Heart left ventricle (tissue), 16 donors: ENCODE measurements around the gene BRD1. TPM values are rescaled to one million over a fixed set of nuclear protein-coding genes. Genes with fewer than 3 reads are reported as not detected.

Source experiments
- ATAC-seq, 4 donors: fragments of 200-7000 bp; cut with Tn5 transposase; one replicate each; pipeline ENCODE4 v1.9.1; 2020 to 2022; ENCODE audit warnings: moderate library complexity in 4 of 4, mild to moderate bottlenecking in 3 of 4, moderate number of reproducible peaks in 1 of 4
- DNase-seq, 5 donors: peaks; one replicate each; pipeline ENCODE4 v3.0.0-alpha.2; 2020
- H3K27ac ChIP-seq, 12 donors: fragments of 200-600 bp; sonication (generic) in 4 of 12; one replicate each; pipeline versions ENCODE4 v1.5.0 to v1.8.0; 2016 to 2022; ENCODE audit warnings: mild to moderate bottlenecking in 2 of 12
- H3K27me3 ChIP-seq, 9 donors: fragments of 200-600 bp; sonication (generic) in 2 of 9; one replicate each; pipeline versions ENCODE4 v1.5.1 to v1.8.0; 2016 to 2022; ENCODE audit warnings: mild to moderate bottlenecking in 3 of 9
- H3K36me3 ChIP-seq, 9 donors: fragments of 200-600 bp; sonication (generic) in 2 of 9; one replicate each; pipeline versions ENCODE4 v1.5.0 to v1.8.0; 2018 to 2022; ENCODE audit warnings: mild to moderate bottlenecking in 2 of 9
- H3K4me1 ChIP-seq, 12 donors: fragments of 200-600 bp; sonication (generic) in 4 of 12; one replicate each; pipeline versions ENCODE4 v1.5.0 to v1.8.0; 2016 to 2022; ENCODE audit warnings: mild to moderate bottlenecking in 3 of 12
- H3K4me3 ChIP-seq, 12 donors: fragments of 200-600 bp; sonication (generic) in 4 of 12; one replicate each; pipeline versions ENCODE4 v1.5.0 to v1.8.0; 2017 to 2022; ENCODE audit warnings: mild to moderate bottlenecking in 9 of 12, moderate library complexity in 4 of 12
- H3K9me3 ChIP-seq, 12 donors: fragments of 200-600 bp; sonication (generic) in 4 of 12; one replicate each; pipeline versions ENCODE4 v1.5.0 to v1.8.0; 2016 to 2022; ENCODE audit warnings: mild to moderate bottlenecking in 1 of 12
- POLR2A ChIP-seq, 2 donors: fragments of 450-650 bp; IDR thresholded peaks; one replicate each; pipeline ENCODE4 v1.6.1; 2017; ENCODE audit warnings: antibody characterized with exemption in 2 of 2, mild to moderate bottlenecking in 2 of 2, moderate library complexity in 2 of 2
- WGBS, 4 donors: extraction: QIAGEN DNeasy Blood & Tissue Kit in 2 of 4; methylation state at CpG; one replicate each; pipeline versions ENCODE4 v1.1.5 to v1.1.7; 2013 to 2018; 5-methylcytosine and 5-hydroxymethylcytosine counted together
- intact Hi-C, 10 donors: fragments of 100-400 bp; cut with DNase I; formaldehyde crosslinking; loops; one replicate each; pipeline versions ENCODE4 v1.11.1 to v1.14.2; 2022
- polyA plus RNA-seq, 2 donors: library from polyadenylated mRNA; stranded (reverse); fragments of 200-250 nt; gene quantifications; one replicate each; pipeline ENCODE4 v1.2.3, GENCODE V29; 2013
- total RNA-seq, 9 donors: library from RNA; depleted of rRNA in 2 of 9; stranded (reverse); fragments of >200 nt in 2 of 9; fragmentation: NEBNext Ultra II Directional in 3 of 9; extraction: Animal tissue kit (Norgen Biotek cat#: 25700) in 3 of 9; gene quantifications; one replicate each; pipeline versions ENCODE4 v1.1.0 to v1.2.4, GENCODE V29; 2016 to 2023
- TF ChIP-seq, protein P1 (sequence below), 12 donors: fragments of 200-600 bp; sonication (generic) in 4 of 12; IDR thresholded peaks; one replicate each; pipeline versions ENCODE4 v1.5.0 to v1.8.0; 2018 to 2022; ENCODE audit warnings: antibody characterized with exemption in 12 of 12, mild to moderate bottlenecking in 5 of 12
- donor health status: ischemic (EF 13 %, LVEDD 7.1; RV severe dilation, severe dysfunction).
- donor health status: healthy with polysubstance abuse.
- donor health status: DM: no; HTN: yes; CAD: no.
- donor health status: DM: no; HTN: no; CAD: no.
- donor health status: ischemic (EF 25% LVEDD 6.9; RV normal size, moderate dysfunction).
- donor health status: ischemic (EF 25% LVEDD 5.7; RV mildly dilated, moderate dysfunction).
- donor health status: healthy.
- donor health status: DM: yes; HTN: yes; CAD: no.
- donor health status: ischemic (EF 35%, LVEDD 5.7; RV mildly dilated, moderate dysfunction).
- donor health status: nonischemic (EF 11% LVEDD 7.7; RV severe dilation, severe dysfunction).
- donor health status: DM: yes; HTN: yes; CAD: no.
- donor health status: PGD.
- donor health status: ischemic (EF 29% LVEDD 5.4; RV normal size, mild dysfunction).
- donor health status: nonischemic (EF 23%, LVEDD 6.1; RV moderate dilation, normal function).

The BRD1 gene
- total and polyA plus RNA-seq, 11 donors: 12.0 to 27.0 (median 17.2) TPM

DNA sequence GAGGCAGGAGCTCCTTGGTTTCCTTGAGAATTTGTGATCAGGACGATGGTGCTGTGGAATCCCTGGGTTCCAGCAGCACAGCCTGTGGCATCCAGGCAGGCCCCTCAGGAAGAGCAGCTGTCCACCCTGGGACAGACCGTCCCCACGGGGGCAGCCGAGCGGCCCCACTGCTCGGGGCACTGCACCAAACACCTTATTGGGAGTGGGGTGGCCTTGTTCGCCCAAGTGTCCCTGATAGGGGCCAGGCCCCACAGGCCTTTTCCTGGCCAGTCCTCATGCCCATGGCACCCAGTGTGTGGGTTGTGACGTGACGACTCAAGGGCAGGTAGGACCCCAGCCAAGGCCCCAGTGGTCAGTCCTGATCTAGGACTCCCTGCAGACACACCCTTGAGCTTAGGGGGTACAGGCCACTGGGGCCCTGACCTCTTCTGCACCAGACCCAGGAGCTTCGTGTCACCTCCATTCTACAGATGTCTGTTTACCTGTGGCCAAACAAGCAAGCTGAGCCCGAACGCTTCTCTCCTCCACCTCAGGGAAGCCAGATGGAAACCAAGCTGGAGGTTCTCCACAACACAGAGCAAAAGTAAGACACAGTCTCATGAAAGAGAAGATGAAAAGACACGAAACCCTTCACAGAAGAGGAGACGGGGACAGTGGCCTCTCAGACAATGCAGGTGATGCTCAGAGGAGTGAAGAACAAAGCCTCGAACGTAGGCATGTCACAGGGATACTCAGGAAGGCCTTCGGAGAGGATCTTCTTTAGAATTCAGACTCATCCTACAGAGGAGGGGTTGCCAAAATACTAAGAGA, 1.6 kb upstream of the BRD1 start:
- Histone ChIP-seq H3K4me3 (no peak overlapping the region), H3K27ac (no peak overlapping the region), H3K4me1 (peaks cover 10 to 28% (median 22%) of the 10 kb centered on the region in 12 donors), H3K36me3 (peaks cover 0 to 8% (median 0%) of the 10 kb centered on the region in 9 donors), H3K9me3 (peaks cover 0 to 18% (median 0%) of the 10 kb centered on the region in 12 donors), H3K27me3 (no peaks in the 10 kb centered on the region)
- no peak for TF ChIP-seq POLR2A (IDR thresholded peaks at IDR 0.05)
- no peak for DNase-seq
- ATAC-seq: no peak
- 94 to 96% (median 96%) methylated on average over 9 to 17 of the region's 17 CpGs for WGBS, 4 donors
- intact Hi-C loops: loop anchor here in 2 of 10 donors (2.0 to 5.0 kb wide), 2 partner anchors 24 to 42 kb away; partner anchors contain the start of gene ZBED4 (in 1 of the 2)

DNA sequence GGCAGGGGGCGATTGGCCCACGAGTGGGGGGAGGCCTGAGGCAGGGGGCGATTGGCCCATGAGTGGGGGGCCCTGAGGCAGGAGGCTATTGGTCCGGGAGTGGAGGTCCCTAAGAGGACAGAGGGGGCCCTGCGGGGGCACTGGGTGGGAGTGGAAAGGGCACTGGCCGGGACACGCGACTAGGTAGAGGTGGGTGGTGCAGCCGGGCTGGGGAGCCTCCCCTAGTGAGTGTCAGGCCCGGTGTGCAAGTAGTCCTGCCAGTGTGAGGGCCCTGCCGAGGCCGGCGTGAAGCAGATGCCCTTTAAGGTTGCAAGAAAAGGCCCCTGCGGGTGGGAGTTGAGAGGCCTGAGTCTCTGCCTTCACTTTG, 909 bp upstream of the BRD1 start:
- peak in 1 of 4 donors; percentile 4 for ATAC-seq
- peak overlapping the region in 1 of 12 donors; percentile 46 for H3K4me3 ChIP-seq
- TF ChIP-seq, protein P1, sequence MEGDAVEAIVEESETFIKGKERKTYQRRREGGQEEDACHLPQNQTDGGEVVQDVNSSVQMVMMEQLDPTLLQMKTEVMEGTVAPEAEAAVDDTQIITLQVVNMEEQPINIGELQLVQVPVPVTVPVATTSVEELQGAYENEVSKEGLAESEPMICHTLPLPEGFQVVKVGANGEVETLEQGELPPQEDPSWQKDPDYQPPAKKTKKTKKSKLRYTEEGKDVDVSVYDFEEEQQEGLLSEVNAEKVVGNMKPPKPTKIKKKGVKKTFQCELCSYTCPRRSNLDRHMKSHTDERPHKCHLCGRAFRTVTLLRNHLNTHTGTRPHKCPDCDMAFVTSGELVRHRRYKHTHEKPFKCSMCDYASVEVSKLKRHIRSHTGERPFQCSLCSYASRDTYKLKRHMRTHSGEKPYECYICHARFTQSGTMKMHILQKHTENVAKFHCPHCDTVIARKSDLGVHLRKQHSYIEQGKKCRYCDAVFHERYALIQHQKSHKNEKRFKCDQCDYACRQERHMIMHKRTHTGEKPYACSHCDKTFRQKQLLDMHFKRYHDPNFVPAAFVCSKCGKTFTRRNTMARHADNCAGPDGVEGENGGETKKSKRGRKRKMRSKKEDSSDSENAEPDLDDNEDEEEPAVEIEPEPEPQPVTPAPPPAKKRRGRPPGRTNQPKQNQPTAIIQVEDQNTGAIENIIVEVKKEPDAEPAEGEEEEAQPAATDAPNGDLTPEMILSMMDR (IDR thresholded peaks at IDR 0.05): no peak
- no peak for TF ChIP-seq POLR2A (IDR thresholded peaks at IDR 0.05)
- 90 to 94% (median 91%) methylated on average over 7 to 14 of the region's 14 CpGs for WGBS, 4 donors
- peaks cover 0 to 13% (median 5%) of the 10 kb centered on the region in 9 donors for H3K36me3 ChIP-seq
- peaks cover 0 to 18% (median 0%) of the 10 kb centered on the region in 12 donors for H3K9me3 ChIP-seq
- no peak for DNase-seq
- peaks cover 10 to 33% (median 23%) of the 10 kb centered on the region in 12 donors for H3K4me1 ChIP-seq
- intact Hi-C loops: loop anchor here in 2 of 10 donors (2.0 to 5.0 kb wide), 2 partner anchors 24 to 41 kb away; partner anchors contain the start of gene ZBED4 (in 1 of the 2)
- H3K27ac ChIP-seq: no peak overlapping the region
- H3K27me3 ChIP-seq: no peaks in the 10 kb centered on the region

DNA sequence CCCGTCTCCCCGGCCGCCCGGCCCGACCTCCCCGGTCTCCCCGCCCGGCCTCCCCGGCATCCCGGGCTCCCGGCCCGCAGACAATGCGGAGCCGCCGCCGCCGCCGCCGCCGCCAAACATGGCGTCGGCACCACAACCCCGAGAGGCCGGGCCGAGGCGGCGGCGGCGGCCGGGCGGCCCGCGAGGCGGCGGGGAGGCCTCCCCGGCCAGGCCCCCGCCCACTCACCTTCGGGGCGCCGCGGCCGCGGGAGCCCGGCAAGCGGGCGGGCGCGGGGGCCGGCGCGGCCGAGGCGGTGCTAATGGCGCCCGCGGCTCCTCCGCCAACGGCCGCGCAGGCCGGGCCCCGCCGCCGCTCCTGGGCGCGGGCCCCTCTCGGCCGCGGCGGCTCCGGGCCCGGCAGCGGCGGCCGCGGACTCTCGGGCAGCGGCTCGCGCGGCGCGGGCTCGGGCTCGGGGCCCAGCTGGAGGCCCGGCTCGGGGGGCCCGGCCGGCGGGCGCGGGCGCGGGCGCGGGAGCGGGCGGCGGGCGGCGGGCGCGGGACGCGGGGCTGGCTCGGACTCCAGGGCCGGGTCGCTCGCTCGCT, 311 bp downstream of the BRD1 start:
- H3K9me3 ChIP-seq: peaks cover 0 to 18% (median 0%) of the 10 kb centered on the region in 12 donors

DNA sequence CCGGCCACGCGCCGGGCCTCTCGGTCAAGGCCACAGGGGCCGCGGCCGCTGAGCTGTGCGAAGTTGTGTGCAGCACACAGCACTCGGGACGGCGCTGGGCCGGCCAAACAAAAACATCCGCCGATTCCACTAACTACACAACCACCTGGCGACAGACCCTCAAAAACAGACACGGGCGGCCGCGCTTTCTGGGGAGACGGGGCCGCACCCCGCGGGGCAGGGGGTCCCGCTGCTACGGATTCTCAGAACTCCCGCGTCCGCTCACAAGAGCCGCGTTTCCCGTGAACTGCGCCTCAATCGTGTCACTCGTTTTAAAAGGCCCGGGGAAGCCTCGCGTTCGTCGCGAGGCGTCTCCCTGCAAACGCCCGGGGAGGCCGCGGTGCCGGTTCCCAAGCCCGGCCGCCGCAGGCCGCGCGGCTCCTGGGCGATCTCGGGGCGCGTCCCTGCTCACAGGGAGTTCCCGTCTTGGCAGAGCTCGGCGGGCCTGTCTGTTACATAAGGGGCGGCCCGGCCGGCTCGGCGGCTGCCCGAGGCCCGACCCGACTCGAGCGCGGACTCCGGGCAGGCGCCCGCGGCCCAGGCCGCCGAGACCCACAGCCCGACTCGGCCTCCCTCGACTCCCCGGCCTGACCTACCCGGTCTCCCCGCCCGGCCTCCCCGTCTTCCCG, 936 bp downstream of the BRD1 start:
- no peaks in the 10 kb centered on the region for H3K27me3 ChIP-seq
- H3K4me1 ChIP-seq: peaks cover 10 to 40% (median 29%) of the 10 kb centered on the region in 12 donors
- TF ChIP-seq POLR2A (IDR thresholded peaks at IDR 0.05): no peak
- TF ChIP-seq, protein P1 (IDR thresholded peaks at IDR 0.05): no peak
- WGBS, 4 donors: 0 to 1% (median 0%) methylated on average over 23 to 86 of the region's 86 CpGs
- peak overlapping the region; percentile 60 to 99 (median 86) for H3K4me3 ChIP-seq
- intact Hi-C loops: loop anchor here in 2 of 10 donors (5.0 kb wide), 1 partner anchor 39 kb away; no protein-coding TSS in a partner anchor
- ATAC-seq (peak in 3 of 4 donors; percentile 59 to 60 (median 59)), DNase-seq (peak in 4 of 5 donors; percentile 62 to 79 (median 64))
- peaks cover 0 to 32% (median 23%) of the 10 kb centered on the region in 9 donors for H3K36me3 ChIP-seq
- H3K9me3 ChIP-seq: peaks cover 0 to 18% (median 0%) of the 10 kb centered on the region in 12 donors
- H3K27ac ChIP-seq: peak overlapping the region; percentile 66 to 91 (median 86)

More for the DNA sequence above, 311 bp downstream of the BRD1 start:
- intact Hi-C loops: loop anchor here in 2 of 10 donors (5.0 kb wide), 1 partner anchor 40 kb away; no protein-coding TSS in a partner anchor
- TF ChIP-seq, protein P1 (IDR thresholded peaks at IDR 0.05): no peak
- no peak for TF ChIP-seq POLR2A (IDR thresholded peaks at IDR 0.05)
- Histone ChIP-seq H3K27ac (peak overlapping the region; percentile 66 to 91 (median 86)), H3K36me3 (peaks cover 0 to 26% (median 17%) of the 10 kb centered on the region in 9 donors), H3K27me3 (no peaks in the 10 kb centered on the region), H3K4me3 (peak overlapping the region; percentile 60 to 99 (median 86)), H3K4me1 (peaks cover 10 to 35% (median 27%) of the 10 kb centered on the region in 12 donors)
- WGBS, 4 donors: 0 to 1% (median 0%) methylated on average over 7 to 110 of the region's 110 CpGs
- peak in 1 of 4 donors; percentile 14 for ATAC-seq
- no peak for DNase-seq
